IPS-18c (cell line): Measurements from ENCODE around the gene MMP17.
A peak's percentile ranks its signal among the peaks of the same experiment; 100 is the strongest.

Source experiments
- H3K4me3 ChIP-seq: 2 replicates; pipeline ENCODE4 v1.7.0; 2013; ENCODE audit warnings: low read depth, mild to moderate bottlenecking, low read length, moderate library complexity; ENCODE audit not compliant: insufficient read depth
- H3K9me3 ChIP-seq: one replicate; pipeline ENCODE4 v1.6.1; 2013; ENCODE audit warnings: mild to moderate bottlenecking, low read length, moderate library complexity; ENCODE audit not compliant: control insufficient read depth, insufficient read depth

The MMP17 gene

DNA sequence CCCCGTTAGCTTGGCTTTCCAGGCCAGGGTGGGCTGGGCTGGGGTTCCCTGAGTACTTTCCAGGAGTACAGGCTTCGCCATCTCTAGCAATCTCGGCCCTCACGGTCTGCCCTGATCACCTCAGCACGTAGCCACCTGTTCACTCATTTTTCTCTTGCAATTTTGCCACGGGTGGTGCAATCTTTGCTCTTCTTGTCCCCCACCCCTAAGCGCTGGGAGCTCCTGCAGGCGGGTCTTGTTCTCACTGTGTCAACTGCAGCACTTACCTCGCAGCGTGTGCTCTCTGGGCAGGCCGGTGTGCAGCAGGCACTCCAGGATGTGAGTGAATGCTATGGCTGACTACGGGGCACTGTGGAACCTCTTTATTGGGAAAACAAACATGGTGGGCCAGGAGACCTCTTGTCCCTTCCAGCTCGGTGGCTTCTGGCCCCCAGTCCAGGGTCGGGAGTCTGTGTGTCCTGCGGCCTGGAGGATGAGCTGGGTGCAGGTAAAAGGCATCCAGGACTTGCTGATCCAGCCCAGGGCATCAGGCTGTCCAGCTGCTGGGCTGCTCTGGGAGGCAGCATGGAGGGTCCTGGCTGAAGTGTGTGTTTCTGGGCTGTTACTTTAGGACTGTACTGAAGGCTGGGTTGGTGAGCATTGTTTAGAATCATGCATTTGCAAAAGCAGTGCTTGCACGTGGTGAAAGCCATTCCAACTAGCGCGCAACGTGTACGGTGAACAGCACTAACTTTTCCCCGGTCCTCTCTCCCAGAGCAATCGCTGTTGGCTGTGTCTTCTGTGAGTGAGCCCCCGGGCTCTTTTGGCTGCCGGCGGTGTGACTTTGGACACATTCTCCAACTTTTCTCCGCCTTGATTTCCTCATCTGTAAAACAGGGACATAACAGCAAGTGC is 64.8 kb downstream of the MMP17 start:
- H3K4me3 ChIP-seq: no peak overlapping the region
- no peaks in the 10 kb centered on the region for H3K9me3 ChIP-seq

DNA sequence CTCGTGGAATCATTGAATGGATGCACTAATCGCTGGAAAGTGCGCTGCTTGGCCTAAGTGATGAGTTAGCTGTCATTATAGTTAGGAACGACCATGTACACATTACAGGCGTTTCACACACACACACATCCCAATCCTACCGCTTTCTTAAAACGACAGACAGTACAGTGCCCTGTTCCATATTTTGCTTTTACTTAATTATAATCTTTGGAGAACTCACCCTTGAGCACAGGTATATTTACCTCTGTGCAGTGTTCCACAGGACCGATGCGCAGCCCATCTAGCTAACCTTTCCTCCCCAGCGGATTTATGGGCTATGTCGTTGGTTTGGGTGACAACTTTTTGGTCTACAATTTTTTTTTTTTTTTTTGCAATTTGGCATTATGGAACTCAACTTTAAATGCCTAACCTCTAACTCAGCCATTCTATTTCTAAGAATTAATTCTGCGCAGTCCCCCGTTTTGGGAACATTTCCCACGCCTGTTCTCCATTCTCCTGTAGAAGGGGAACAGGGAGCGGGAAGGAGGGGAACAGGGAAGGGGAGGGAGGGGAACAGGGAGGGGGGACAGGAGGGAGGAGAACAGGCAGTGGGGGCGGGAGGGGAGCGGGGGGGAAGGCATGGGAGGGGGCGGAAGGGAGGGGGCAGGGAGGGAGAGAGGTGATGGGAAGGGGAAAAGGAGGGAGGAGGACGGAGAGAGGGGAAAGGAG is 65.6 kb downstream of the MMP17 start:
- H3K4me3 ChIP-seq: no peak overlapping the region
- H3K9me3 ChIP-seq: no peaks in the 10 kb centered on the region

DNA sequence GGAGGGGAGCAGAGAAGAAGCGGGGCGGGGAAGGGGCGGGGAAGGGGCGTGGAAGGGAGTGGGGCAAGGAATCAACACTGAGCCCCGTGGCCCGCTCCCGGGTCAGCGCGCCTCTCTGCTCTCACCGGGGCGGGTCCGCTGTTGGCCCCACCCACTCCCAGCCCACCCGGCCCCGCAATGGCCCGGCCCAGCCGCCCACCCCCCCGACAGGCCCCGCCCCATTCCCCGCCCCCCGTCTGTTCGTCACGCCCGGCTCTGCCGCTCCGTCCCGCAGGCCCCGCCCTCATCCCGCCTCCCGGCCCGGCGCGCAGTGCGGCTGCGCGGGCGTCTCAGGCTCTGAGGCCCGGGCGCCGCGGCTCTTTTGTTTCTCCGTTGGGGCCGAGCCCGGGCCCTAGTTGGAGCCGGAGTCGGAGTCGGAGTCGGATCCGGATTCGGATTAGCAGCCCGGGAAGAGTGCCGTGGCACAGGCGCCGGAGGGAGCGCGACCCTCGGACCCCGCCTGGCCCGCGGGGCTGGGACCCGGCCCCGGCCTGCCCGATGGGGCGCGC is 66.2 kb downstream of the MMP17 start, which contains the start of gene ULK1:
TSS of gene ULK1 (plus strand) at position 310 of the 548 bp plus-strand sequence. CDS start 380 bp downstream, outside the sequence.
- peak within 1 kb of the TSS; percentile 71 for H3K4me3 ChIP-seq
- no peaks in the 10 kb centered on the region for H3K9me3 ChIP-seq

DNA sequence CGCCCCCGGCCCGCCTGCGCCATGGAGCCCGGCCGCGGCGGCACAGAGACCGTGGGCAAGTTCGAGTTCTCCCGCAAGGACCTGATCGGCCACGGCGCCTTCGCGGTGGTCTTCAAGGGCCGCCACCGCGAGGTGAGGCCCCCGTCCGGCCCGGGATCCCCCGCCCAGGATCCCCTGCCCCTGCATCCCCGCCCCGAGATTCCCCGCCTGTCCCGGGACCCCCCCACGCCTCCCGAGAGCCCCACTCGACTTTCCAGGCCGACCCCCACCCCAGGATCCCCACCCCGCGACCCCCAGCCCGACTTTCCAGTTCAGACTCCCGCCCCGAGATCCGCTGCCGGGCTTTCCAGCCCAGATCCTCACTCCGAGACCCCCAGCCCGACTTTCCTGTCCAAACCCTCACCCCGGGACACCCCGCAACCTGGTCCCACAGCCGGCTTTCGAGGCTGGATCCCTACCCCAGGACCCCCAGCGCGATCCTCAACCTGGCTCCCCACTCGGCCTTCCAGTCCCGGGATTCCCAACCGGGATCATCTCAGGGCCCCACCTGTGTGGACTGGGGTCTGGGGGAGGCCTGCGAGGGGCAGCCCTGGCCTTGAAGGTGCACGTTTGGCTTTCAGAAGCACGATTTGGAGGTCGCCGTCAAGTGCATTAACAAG is 66.9 kb downstream of the MMP17 start:
- Histone ChIP-seq H3K4me3 (peak overlapping the region; percentile 71), H3K9me3 (no peaks in the 10 kb centered on the region)

DNA sequence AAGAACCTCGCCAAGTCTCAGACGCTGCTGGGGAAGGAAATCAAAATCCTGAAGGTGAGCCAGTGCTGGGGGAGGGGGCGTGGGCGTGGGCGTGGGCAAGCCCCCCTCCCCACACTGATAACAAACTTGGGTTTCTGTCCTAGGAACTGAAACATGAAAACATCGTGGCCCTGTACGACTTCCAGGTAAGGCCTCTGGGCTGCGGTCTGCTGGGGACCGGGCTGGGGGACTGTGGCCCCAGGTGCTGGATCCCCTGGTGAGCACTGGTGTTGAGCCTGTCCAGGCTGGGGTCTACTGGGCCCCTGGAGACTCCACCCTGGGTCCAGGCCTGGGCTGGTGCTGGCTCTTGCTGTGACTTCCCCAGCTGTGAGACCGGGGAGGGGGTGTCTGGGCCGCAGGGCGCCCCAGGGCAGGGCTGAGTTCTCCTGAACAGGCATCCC is 67.5 kb downstream of the MMP17 start:
- Histone ChIP-seq H3K9me3 (no peaks in the 10 kb centered on the region), H3K4me3 (peak overlapping the region; percentile 71)

DNA sequence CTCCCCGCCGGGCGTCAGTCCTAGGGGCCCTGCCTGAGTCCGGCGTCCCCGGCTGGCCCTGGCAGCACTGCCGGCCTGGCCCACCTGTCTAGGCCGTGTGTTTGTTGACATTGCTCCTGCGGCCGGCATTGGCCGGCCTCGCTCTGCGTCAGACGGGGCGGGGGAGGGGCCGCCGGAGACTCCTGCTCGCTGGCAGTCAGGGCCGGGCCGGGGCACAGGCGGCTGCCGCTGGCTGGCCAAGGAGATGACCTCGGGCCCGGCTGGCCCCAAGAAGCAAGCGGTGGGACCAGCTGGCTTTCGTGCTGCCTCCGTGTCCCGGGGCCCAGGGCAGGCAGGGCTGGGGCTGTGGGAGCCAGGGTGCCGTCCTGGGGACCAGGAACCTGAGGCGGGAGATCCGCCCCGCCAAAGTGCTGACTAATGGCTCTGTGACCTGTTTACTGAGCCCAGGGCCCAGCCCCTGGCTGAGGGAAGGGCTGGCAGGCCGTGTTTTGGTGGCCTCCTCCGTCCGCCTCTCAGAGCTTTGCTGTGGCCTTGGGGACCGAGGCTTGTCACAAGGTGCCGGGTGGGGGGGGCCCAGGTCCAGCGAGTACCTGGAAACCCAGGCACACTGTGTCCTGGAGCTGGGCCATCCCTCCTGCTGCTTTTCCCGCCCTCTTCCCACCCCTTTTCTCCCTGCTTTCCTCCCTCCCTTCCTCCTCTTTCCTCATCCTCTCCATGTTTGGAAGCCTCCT is 68.1 kb downstream of the MMP17 start:
- Histone ChIP-seq H3K9me3 (no peaks in the 10 kb centered on the region), H3K4me3 (peak overlapping the region; percentile 71)

DNA sequence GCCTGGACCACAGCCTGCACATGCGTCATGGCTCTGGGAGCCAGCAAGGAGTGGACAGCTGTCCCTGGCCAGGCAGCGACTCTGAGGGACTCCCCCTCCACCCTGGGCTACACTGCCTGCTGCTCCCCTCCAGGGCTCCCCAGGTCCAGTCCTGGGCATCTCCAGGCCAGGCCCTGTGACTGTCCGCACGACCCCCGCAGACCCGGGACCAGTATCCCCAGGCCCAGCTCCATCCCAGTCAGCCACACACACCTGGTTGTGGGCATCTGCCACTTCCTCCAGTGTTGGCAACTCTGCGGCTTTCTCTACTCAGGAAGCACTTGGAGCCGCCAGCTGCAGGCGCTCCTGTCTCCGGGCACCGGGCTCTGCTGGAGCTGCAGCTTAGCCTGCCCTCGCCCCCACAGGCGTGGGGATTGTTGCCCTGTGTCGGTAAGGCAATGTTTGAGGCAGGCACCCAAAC is 68.6 kb downstream of the MMP17 start:
- Histone ChIP-seq H3K4me3 (peak overlapping the region; percentile 61), H3K9me3 (no peaks in the 10 kb centered on the region)

DNA sequence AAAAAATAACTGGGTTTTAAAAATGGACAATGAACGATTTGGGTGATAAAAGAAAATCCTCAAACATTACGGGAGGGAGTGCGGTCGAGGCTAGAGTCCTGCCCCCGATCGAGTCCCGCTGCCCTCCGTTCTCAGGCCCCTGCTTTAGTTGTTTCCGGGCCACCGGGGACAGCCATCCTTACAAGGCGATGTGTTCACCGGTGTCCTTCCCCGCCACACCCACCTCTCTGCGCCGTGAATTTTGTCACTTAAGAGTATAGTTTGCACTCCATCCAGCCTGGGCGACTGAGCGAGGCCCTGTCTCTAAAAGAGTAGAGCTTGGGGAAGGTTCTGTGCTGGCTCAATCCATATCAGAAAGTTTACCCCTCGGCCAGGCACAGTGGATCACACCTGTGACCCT is 69.1 kb downstream of the MMP17 start:
- H3K4me3 ChIP-seq: no peak overlapping the region
- no peaks in the 10 kb centered on the region for H3K9me3 ChIP-seq

DNA sequence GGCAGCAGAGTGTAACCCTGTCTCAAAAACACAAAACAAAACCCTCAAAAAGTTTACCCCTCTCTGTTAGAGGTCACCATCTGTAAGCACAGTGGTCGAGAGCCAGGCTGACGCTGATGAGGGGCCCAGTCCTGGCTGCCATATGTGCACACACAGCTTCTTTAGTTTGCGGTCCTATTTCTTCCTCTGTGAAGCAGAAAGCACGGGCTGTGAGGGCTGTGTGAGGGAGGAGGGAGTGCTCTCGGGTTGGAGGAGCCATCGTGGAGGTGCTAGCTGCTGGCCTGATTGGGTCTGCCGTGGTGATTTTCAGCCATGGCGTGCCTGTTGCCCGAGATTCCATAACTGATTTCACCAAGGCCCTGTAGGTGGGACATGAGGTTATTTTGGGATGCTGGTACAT is 69.7 kb downstream of the MMP17 start:
- no peaks in the 10 kb centered on the region for H3K9me3 ChIP-seq
- no peak overlapping the region for H3K4me3 ChIP-seq

DNA sequence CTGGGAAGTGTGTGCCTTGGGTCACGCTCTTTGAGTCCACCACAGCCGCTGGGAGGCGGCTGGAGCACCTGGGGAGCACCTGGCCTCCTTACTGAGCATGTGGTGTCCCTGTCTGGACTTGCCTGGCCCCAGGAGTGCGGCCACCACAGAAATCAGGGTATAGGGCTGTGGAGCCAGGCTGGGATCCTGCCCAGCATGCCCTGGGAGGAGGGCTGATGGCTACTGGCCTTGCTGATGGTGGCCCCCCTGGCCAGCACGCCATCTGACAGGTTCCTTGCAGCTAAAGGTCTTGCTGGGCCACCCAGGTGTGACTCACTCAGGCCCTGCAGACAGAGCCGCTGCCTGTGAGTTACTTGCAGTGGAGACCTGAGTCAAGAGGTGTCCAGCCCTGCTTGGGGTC is 72.2 kb downstream of the MMP17 start:
- Histone ChIP-seq H3K4me3 (no peak overlapping the region), H3K9me3 (no peaks in the 10 kb centered on the region)
